HG03159 (cell line): ENCODE measurements around the gene TMEM130.
"Not testable (repeated sequence)": the region's sequence is repeated elsewhere in the genome, so short reads cannot be mapped to it uniquely, and the experiment has no call there.

Experiments used
- ATAC-seq: cut with Tn5 transposase; IDR thresholded peaks from one replicate; pipeline ENCODE4 v1.9.1; 2021; ENCODE audit warnings: mild to moderate bottlenecking, moderate library complexity; ENCODE audit not compliant: unreplicated experiment

The TMEM130 gene

DNA sequence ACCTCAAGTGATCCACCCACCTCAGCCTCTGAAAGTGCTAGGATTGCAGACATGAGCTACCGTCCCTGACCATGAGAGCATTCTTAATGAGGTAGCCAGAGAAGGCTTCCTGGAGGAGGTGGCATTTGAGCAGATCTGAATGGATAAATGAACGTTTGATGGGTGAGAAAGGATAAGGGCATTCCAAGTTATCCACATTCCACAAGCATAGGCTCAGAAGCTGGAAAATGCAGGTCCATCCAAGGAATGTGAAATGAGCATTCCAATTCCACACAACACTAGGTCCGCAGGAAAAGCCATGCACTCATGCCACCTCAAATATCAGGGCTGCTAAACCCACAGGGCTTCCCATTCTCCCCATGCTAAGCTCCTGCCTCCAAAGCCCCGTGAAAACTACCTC, 17.0 kb downstream of the TMEM130 start:
- no peak for ATAC-seq

DNA sequence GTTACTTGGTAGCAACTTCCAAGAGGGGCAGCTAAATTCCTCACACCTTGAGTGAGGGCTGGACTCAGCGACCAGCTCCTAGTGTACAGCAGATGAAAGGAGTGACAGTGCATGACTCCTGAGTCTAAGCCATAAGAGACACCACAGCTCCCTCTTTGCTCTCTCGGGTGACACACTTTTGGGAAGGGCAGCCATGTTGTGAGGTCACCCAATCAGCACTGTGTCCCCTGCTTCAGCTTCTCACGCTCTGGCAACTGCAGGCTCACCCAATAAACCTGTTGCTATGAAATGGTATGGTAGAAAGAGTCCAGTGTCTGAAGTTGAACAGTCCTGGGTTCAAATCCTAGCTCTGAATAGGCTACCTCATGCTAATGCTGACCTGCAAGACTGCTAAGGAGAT, 20.9 kb downstream of the TMEM130 start:
- ATAC-seq: no peak

DNA sequence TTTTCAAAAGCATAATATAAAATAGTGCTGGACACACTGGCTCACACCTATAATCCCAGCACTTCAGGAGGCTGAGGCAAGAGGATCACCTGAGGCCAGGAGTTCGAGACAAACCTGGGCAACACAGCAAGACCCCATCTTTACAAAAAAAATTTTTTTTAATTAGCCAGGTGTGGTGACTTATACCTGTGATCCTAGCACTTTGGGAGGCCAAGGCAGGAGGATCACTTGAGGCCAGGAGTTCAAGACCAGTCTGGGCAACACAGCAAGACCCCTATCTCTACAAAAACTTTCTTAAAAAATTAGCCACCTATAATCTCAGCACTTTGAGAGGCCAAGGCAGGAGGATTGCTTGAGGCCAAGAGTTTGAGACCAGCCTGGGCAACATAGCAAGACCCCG, 27.3 kb downstream of the TMEM130 start:
- ATAC-seq: not testable (repeated sequence)

DNA sequence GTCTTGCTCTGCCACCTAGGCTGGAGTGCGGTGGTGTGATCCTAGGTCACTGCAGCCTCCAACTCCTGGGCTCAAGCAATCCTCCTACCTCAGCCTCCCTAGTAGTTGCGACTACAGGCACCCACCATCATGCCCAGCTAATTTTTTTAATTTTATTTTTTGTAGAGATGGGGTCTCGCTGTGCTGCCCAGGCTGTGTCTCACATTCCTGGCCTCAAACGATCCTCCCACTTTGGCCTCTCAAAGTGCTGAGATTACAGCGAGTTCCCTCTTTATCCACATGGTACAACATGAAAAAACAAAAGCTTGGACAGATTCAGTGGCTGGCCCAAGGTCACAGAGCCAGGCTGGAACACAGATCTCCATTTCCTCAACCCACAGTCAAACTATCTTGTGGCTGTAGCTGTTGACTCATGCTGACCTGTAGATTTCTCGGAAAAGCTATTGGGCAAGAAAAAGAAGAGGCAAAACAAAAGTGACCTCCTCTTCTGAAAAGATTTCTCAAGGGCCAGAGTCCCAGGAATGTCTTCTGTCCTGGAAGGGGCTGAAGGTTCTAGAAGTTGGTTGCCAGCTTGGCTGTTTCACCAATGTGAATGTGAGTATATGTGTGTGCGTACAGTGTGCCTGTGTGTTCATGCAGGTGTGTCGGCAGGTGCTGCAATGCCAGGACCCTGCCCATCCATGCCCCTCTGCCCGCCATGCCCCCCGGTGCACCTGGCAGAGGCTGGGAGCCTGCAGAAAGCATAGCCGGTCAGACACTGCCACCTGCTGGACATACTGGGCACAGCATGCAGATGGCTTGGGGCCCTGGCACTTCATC, 28.4 kb downstream of the TMEM130 start:
- peak; percentile 56 for ATAC-seq

DNA sequence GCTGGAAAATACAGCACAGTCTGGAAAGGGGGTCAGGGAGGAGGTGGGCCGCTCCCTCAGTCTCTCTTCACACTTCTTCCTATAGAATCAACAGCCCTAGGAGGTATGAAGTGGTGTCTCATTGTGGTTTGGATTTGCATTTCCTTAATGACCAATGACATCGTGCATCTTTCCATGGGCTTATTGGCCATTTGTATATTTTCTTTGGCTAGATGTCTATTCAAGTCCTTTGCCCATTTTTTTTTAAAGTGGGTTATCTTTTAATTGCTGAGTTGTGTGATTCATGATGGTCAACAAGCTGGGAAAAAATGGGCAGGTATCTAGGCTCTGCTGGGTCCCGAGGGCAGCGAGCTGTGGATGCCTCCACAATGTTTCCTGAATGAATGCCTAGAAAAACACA, 29.1 kb downstream of the TMEM130 start:
- no peak for ATAC-seq

DNA sequence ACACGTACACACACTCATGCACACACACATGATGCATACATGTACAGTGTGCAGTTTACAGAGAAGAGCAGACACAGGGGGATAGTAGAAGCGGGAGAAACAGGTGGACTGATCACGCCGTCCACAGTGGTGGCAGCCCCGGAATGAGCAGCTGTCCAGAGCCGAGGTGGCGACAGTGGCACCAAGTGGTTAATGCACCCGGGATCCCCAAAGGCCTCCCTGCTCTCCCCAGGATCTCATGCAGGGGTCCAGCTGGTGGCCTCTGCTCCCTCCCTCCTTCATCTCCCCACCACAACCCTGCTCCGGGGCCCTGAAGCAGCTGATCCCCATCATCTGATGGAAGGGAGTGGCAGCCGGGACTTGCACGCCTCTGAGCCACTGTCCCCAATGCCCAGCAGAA, 29.7 kb downstream of the TMEM130 start:
- no peak for ATAC-seq

DNA sequence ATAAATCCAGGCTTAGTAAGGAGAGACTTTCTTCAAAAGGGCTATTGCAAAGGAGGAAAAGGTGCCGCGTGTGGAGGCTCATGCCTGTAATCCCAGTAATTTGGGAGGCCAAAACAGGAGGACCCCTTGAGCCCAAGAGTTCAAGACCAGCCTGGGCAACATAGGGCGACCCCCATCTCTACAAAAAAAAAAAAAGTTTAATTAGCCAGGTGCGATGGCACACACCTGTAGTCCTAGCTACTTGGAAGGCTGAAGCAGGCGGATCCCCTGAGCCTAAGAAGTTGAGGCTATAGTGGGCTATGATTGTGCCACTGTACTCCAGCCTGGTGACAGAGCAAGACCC, 32.2 kb downstream of the TMEM130 start:
- no peak for ATAC-seq

DNA sequence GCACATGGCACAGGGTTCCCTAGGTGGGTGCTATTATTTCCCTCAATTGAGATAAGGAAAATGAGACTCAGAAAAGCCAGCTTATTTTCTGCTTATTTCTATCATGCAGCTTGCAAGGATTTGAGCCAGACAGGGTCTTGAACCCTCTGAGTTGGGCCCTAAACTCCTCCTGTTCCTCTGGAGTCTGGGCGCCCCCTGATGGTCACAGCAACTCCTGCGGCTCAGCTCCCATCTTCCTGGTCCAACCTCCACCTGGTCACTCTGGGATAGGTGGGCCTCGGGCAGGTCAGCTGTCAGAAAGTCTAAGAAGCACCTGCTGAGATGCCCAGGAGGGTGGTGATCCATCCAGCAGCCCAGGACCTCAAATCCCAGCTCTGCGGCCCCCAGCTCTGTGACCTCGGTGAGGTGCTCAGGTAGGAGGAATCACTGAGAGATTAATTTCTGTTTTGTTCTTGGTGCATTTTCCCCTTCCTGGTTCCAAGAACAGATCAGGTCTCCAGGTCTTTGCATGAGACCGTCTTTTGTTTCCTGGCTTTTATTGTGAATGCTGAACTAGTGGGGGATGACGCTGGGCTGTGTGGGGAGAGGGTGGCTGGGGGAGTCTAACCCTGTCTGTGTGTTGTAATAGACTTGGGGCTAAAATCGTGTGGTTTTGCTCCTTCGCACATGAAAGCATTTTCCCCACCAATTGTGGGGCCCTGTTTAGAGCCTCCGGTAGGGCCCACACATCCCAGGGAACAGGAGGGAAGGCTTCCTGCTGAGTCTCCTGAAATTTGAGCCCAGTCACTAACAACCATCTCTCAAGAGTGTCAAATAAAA, 32.8 kb downstream of the TMEM130 start:
- no peak for ATAC-seq

DNA sequence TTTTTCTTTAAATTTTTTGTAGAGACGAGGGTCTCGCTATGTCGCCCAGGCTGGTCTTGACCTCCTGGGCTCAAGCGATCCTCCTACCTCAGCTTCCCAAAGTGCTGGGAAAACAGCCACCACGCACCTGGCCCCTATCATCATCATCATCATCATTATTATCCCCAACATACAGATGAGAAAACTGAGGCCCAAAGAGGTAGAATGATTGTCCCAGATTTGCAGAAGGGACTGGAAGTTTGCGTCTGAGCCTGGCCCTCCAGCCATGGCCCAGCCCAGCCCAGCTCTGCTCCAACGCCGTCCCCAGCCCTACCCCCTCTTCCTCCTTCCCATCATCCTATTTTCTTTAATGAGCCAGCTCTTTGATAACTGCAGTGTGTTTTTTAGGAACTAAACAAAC, 34.9 kb downstream of the TMEM130 start:
- ATAC-seq: no peak

DNA sequence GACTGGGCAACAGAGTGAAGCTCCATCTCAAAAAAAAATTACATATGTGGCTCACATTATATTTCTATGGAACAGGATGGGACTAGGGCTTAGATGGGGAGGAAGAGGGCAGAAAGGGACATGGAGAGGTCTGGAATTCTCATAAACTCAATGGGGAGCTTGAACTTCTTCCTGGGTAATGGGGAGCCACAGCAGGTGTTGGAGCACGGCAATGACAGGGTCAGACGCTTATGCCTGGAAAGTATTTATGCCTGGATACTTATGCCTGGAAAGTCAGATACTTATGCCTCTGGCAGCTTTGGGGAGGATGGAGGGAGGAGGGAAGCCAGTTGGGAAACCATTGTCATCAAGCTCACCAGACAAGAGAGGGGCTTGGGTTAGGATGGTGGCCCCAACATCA, 36.8 kb downstream of the TMEM130 start:
- no peak for ATAC-seq

DNA sequence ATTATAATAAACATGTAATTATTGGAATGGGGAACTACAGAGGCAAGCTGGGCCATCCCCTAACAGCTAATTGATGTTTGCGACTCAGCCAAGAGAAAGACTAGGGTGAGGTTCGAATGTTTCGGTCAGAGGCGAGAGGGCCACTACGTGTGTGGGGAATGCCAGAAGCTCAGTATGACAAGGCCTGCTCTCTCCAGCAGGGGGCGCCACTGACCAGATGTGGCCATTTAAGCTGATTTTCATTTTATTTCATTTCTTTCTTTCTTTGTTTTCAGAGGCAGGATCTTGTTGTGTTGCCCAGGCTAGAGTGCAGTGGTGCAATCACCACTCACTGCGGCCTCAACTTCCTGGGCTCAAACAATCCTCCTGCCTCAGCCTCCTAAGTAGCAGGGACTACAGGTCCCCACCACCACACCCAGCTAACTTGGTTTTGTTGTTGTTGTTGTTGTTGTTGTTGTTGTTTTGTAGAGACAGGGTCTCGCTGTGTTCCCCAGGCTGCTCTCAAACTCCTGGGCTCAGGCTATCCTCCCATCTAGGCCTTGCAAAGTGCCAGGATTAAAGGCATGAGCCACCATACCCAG, 38.1 kb downstream of the TMEM130 start:
- no peak for ATAC-seq

DNA sequence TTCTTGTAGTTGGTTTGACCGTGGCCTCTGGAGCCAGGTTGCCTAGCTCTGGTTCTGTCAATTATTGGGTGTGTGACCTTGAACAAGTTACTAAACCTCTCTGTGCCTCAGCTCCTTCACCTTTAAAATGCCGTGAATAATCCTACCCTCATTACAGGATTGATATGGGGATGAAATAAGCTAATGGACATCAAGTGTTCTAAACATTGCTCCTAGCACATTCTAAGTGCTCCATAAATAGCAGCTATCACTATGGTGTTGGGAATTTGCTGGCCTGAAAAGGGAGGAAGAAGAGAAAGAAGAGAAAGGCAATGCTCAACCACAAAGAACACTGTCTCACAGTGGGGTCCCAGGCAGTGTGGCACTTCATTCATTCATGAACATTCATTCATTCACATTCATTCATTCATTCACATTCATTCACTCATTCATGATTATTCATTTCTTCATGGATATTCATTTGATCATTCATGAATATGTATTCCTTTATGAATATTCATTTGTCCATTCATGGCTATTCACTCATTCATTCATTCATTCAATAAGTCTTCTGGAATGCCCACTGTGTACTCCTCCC, 38.8 kb downstream of the TMEM130 start:
- no peak for ATAC-seq

DNA sequence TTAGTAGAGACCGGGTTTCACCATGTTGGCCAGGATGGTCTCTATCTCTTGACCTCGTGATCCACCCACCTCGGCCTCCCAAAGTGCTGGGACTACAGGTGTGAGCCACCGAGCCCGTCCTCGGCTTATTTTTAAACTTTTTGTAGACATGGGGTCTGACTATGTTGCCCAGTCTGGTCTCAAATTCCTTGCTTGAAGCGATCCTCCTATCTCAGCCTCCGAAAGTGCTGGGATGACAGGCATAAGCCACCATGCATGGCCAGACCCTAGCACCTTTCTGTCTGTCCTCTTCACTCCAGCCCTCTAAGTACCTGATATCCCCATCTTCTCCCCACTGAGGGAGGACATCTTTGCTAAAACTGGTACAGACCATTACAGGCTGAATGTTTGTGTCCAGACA, 41.4 kb downstream of the TMEM130 start:
- no peak for ATAC-seq

DNA sequence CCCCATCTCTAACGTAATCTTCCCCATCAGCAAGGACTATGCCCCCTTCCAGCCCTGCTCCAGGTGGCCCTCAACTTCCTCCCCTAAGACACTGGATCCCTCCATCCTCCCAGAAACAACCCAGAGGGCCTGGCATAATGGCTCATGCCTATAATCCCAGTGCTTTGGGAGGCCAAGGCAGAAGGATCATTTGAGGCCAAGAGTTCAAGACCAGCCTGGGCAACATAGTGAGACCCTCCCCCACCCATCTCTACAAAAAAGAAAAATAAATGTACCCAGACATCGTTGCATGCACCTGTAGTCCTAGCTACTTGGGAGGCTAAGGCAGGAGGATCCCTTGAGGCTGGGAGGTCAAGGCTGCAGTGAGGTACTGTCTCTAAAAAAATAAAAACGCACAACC, 42.6 kb downstream of the TMEM130 start:
- no peak for ATAC-seq

DNA sequence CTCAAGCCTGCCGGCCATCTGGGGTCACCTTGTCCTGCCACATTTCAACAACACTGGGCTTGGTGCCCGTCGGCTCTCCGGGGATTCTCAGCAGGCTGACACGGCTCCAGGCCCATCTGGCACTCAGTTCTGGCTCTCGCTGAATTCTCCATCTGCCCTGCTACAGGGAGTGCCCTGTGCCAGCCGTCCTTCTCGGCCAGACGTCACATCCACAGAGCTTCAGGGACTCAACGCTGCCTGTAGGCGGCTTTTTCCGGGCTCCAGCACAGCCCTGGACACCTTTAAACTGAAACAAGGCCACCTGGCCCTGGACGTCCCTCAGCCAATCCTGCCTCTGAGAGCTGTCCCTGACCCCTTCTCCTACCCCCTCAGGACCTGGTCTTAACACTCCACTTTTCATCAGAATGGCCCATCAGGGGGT, 43.0 kb downstream of the TMEM130 start:
- no peak for ATAC-seq

DNA sequence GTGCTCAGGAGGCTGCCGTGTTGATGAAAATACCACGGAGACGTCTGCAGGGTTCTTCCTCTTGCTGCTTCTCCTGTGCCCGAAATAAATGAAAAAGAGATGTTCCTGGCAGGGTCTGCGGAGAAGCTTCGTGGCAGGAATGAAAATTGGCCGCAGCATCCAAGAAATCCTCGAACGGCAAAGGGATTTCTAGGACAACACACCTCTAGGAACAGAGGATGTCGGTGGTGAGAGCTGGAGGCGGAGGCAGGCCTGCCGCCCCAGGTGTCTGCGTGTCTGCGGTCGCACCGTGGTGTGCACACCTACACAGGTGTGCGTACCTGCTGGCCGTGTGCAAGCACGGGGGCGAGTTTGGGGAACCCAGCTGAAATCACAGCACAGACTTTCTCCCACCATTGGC, 43.4 kb downstream of the TMEM130 start:
- ATAC-seq: no peak

DNA sequence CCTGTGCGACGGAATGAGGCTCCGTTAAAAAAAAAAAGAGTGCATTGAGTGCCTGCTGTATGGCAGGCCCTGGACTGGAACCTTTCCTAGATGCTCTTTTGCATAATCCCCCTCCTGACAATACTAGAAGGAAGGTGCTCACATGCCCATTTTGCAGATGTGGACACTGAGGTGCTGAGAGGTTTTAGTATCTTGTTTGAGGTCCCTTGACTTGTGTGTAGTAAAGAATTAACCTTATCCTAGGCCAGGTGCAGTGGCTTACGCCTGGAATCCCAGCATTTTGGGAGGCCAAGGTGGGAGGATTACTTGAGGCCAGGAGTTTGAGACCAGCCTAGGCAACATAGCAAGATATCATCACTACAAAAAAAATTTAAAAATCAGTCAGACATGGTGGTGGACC, 46.6 kb downstream of the TMEM130 start:
- no peak for ATAC-seq

DNA sequence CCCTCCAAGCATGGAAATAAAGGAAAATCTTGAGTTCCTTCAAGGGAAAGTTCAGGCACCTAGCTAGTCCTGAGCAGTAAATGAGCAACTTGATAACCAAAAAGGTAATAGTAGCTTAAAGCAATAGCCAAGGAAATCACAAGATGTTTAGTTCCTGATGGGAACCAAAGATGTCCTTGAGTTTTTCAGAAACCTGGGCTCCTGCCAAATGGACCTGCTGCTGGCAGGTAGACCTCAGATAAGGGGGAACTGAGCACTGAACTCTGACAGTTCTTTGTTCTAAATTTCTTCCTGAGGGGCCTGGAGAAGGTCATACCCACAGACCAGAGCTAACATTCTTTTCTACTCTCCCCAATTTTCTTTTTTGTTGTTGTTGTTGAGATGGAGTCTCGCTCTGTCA, 48.5 kb downstream of the TMEM130 start:
- ATAC-seq: no peak

DNA sequence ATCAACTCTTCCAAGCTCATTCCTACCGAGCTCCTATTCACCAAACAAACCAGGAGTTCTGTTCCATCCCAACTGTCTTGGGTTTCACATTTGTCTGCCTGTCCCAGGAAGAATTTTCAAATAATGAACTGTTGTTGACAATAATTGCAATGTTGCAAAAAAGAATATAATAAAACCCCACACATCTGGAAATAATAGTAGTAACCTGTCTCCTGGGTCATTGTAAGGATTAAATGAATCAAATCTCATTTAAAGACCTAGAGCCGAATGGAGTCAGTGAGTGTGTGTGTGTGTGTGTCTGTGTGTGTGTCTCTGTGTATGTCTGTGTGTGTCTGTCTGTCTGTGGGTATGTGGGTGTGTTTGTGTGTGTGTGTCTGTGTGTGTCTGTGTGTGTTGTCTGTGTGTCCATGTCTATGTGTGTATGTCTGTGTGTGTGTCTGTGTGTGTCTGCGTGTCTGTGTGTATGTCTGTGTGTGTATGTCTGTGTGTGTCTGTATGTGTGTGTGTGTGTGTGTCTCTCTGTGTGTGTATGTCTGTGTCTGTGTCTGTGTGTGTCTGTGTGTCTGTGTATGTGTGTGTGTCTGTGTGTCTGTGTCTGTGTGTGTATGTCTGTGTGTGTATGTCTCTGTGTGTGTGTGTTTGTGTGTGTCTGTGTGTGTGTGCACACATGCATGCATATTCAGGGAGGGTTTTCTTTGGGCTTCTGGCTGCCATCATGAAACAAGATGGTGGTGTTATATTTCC, 52.7 kb downstream of the TMEM130 start:
- ATAC-seq: no peak

DNA sequence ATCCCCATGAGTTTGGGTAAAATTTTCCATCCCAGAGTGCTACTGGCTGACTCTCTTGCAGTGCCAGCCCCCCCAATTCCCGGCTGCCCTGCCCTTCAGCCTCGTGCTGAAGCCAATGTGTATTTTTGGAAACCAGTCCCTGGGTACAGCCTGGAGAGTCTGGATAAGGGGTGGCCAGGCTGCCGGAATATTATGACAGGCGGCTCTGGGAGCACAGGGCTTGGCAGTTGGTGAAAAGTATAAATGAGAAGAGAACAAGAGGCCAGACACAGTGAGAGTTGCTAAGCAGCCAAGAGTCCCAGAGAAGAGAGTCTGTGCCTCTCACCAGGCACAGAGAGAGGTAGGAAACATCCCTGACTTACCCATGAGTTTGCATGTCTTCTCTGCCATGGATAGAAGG, 53.6 kb downstream of the TMEM130 start:
- ATAC-seq: no peak

DNA sequence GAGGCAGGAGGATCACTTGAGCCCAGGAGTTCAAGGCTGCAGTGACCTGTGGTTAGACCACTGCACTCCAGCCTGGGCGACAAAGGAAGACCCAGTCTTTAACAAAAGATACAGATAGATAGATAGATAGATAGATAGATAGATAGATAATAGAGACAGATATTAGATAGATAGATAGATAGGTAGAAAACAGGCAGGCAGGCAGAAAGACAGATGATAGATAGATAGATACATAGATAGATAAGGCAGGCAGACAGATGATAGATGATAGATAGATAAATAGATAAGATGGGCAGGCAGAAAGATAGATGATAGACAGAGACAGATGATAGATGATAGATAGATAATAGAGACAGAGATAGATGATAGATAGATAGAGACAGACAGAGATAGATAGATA, 54.5 kb downstream of the TMEM130 start:
- ATAC-seq: no peak
